VCaP (cell line): Measurements from ENCODE around the gene PLA2G4E.
A peak's percentile ranks its signal among the peaks of the same experiment; 100 is the strongest.

Experiments
- H3K27ac ChIP-seq: fragments of 450-650 bp; 2 replicates; pipeline ENCODE4 v1.5.1; 2017
- CTCF ChIP-seq: fragments of 450-650 bp; conservative IDR thresholded peaks from 2 replicates; pipeline ENCODE4 v1.5.1; 2017; ENCODE audit warnings: mild to moderate bottlenecking, moderate library complexity

Gene PLA2G4E

GRCh38 chr15:41989573-41990242, 31.1 kb downstream of the PLA2G4E start:
- TF ChIP-seq CTCF = peak; percentile 96

GRCh38 chr15:41988896-41989572, 31.8 kb downstream of the PLA2G4E start:
- no peak for TF ChIP-seq CTCF
- H3K27ac ChIP-seq = no peak overlapping the region

More at GRCh38 chr15:41989573-41990242, 31.1 kb downstream of the PLA2G4E start:
- H3K27ac ChIP-seq = no peak overlapping the region

GRCh38 chr15:41987925-41988275, 32.9 kb downstream of the PLA2G4E start:
- no peak overlapping the region for H3K27ac ChIP-seq
- no peak for TF ChIP-seq CTCF

GRCh38 chr15:41987246-41987924, 33.5 kb downstream of the PLA2G4E start:
- H3K27ac ChIP-seq = no peak overlapping the region
- no peak for TF ChIP-seq CTCF

- TF ChIP-seq CTCF = no peak
Measured at GRCh38 chr15:41985236-41986160, 35.3 kb downstream of the PLA2G4E start.

GRCh38 chr15:41984622-41985021, 36.2 kb downstream of the PLA2G4E start:
- no peak overlapping the region for H3K27ac ChIP-seq

More at GRCh38 chr15:41985236-41986160, 35.3 kb downstream of the PLA2G4E start:
- H3K27ac ChIP-seq = no peak overlapping the region

More at GRCh38 chr15:41984622-41985021, 36.2 kb downstream of the PLA2G4E start:
- no peak for TF ChIP-seq CTCF
